Adrenal gland (tissue), 12 donors: ENCODE measurements around the gene LHX1. TPM values are rescaled to one million over a fixed set of nuclear protein-coding genes. Genes with fewer than 3 reads are reported as not detected.

Experiments
- DNase-seq, 7 donors: peaks; one replicate each; pipeline ENCODE4 v3.0.0-alpha.2; 2019 to 2020
- H3K27ac ChIP-seq, 5 donors: fragments of 200-600 bp; sonication (generic) in 4 of 5; 1 replicate in 3 of 5; 2 replicates in 2 of 5; pipeline versions ENCODE4 v1.5.1 to v1.8.0; 2016 to 2020; ENCODE audit warnings: mild to moderate bottlenecking in 1 of 5
- H3K27me3 ChIP-seq: fragments of 200-600 bp; 2 replicates; pipeline ENCODE4 v1.8.0; 2021
- H3K36me3 ChIP-seq, 2 donors: fragments of 200-600 bp; replicated peaks in 1 of 2; 1 replicate in 1 of 2; 2 replicates in 1 of 2; pipeline versions ENCODE4 v1.5.1 to v1.8.0; 2018 to 2022
- H3K4me1 ChIP-seq, 2 donors: fragments of 200-600 bp; replicated peaks in 1 of 2; 1 replicate in 1 of 2; 2 replicates in 1 of 2; pipeline versions ENCODE4 v1.5.1 to v1.8.0; 2018 to 2021
- H3K4me3 ChIP-seq, 4 donors: fragments of 200-600 bp; sonication (generic) in 3 of 4; one replicate each; pipeline ENCODE4 v1.5.1; 2016 to 2018
- H3K9me3 ChIP-seq, 3 donors: fragments of 200-600 bp; sonication (generic) in 1 of 3; replicated peaks in 1 of 3; 1 replicate in 2 of 3; 2 replicates in 1 of 3; pipeline versions ENCODE4 v1.5.1 to v1.8.0; 2016 to 2021
- POLR2A ChIP-seq, 2 donors: fragments of 450-650 bp; IDR thresholded peaks; one replicate each; pipeline ENCODE4 v1.6.1; 2017; ENCODE audit warnings: antibody characterized with exemption in 2 of 2, mild to moderate bottlenecking in 2 of 2, moderate library complexity in 1 of 2
- WGBS, 4 donors: extraction: QIAGEN DNeasy Blood & Tissue Kit in 2 of 4; methylation state at CpG; one replicate each; pipeline versions ENCODE4 v1.1.5 to v1.1.7; 2013 to 2017; 5-methylcytosine and 5-hydroxymethylcytosine counted together
- intact Hi-C, 2 donors: fragments of 100-400 bp; cut with DNase I; formaldehyde crosslinking; loops; one replicate each; pipeline versions ENCODE4 v1.14.1 to v1.15.0; 2022 to 2023
- polyA plus RNA-seq, 3 donors: library from polyadenylated mRNA; stranded (reverse); fragments of 200-250 nt in 2 of 3; fragments of 350-450 nt in 1 of 3; fragmentation: Illumina TruSeq in 1 of 3; extraction: RNeasy Lipid Tissue Mini Kit (QIAGEN cat#74804) in 1 of 3; gene quantifications; one replicate each; pipeline ENCODE4 v1.2.3, GENCODE V29; 2013 to 2014
- total RNA-seq, 9 donors: library from RNA; depleted of rRNA in 4 of 9; stranded (reverse); fragments of >200 nt in 4 of 9; fragments of 120-200 nt in 1 of 9; fragmentation: NEBNext Ultra II Directional in 1 of 9; extraction: Animal tissue kit (Norgen Biotek cat#: 25700) in 1 of 9; gene quantifications; one replicate each; pipeline versions ENCODE4 v1.1.0 to v1.2.4, GENCODE V29; 2013 to 2023
- TF ChIP-seq, protein P1 (sequence below), 6 experiments: fragments of 450-650 bp in 4 of 6; fragments of 200-600 bp in 2 of 6; sonication (generic) in 1 of 6; IDR thresholded peaks; 1 replicate in 5 of 6; 2 replicates in 1 of 6; pipeline versions ENCODE4 v1.5.1 to v1.8.0; 2016 to 2021; ENCODE audit warnings: antibody characterized with exemption in 6 of 6, mild to moderate bottlenecking in 2 of 6, moderate library complexity in 1 of 6
- donor health status: healthy with polysubstance abuse.
- donor health status: Bipolar disorder and iron deficiency.
- donor health status: DM: yes; HTN: yes; CAD: no.
- donor health status: DM: no; HTN: no; CAD: no.
- donor health status: DM: no; HTN: no; CAD: no.
- donor health status: DM: yes; HTN: yes; CAD: no.

The LHX1 gene
- total and polyA plus RNA-seq, 12 donors: not detected

DNA sequence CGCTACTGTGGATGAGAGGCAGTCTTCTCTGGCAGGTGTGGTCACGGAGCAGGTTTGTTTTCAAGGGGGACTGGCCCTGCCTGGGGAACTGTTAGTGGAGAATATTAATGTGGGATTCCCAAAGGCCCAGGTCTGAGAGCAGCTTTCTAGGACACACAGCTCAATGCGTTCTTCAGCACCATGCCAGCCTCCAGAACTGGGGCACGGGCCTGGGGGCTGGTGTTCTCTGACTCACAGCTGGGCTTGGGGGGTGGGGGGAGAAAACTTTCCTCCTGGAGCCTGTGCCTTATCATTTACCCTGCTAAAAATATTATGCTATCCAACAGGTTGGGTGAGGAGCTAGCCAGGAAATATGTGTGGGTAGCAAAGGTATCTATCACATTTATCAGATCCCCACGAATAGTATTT, 13.5 kb upstream of the LHX1 start:
- no peaks in the 10 kb centered on the region for H3K9me3 ChIP-seq
- H3K36me3 ChIP-seq: no peaks in the 10 kb centered on the region
- H3K27me3 ChIP-seq: peaks cover 41% of the 10 kb centered on the region
- no peak overlapping the region for H3K4me3 ChIP-seq
- H3K4me1 ChIP-seq: no peaks in the 10 kb centered on the region
- DNase-seq: peak in 1 of 7 donors; percentile 28
- TF ChIP-seq, protein P1, sequence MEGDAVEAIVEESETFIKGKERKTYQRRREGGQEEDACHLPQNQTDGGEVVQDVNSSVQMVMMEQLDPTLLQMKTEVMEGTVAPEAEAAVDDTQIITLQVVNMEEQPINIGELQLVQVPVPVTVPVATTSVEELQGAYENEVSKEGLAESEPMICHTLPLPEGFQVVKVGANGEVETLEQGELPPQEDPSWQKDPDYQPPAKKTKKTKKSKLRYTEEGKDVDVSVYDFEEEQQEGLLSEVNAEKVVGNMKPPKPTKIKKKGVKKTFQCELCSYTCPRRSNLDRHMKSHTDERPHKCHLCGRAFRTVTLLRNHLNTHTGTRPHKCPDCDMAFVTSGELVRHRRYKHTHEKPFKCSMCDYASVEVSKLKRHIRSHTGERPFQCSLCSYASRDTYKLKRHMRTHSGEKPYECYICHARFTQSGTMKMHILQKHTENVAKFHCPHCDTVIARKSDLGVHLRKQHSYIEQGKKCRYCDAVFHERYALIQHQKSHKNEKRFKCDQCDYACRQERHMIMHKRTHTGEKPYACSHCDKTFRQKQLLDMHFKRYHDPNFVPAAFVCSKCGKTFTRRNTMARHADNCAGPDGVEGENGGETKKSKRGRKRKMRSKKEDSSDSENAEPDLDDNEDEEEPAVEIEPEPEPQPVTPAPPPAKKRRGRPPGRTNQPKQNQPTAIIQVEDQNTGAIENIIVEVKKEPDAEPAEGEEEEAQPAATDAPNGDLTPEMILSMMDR (IDR thresholded peaks at IDR 0.05): no peak
- TF ChIP-seq POLR2A (IDR thresholded peaks at IDR 0.05): no peak
- H3K27ac ChIP-seq: no peak overlapping the region
- 45 to 65% (median 62%) methylated on average over 4 to 5 of the region's 5 CpGs for WGBS, 4 donors
- intact Hi-C loops: no loop called here

DNA sequence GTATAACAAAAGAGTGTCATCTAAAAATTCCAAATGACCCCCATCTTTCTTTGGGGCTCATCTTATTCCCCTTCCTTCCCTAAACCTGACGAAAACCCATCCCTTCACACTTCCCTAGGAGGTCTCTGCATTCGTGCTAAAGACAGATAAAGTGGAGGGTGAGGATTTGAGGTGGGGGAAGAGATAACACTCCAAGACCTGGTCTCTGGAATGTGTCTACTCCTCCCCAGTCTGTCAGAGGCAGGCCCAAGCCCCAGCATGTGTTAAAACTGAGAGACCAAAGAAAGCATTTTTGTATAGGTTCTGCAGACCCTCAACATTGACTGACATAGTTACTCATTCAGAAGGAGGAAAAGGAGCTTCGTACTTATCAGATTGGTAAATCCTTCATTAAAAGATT, 11.0 kb upstream of the LHX1 start:
- TF ChIP-seq POLR2A (IDR thresholded peaks at IDR 0.05): no peak
- TF ChIP-seq, protein P1 (IDR thresholded peaks at IDR 0.05): no peak
- DNase-seq: no peak

DNA sequence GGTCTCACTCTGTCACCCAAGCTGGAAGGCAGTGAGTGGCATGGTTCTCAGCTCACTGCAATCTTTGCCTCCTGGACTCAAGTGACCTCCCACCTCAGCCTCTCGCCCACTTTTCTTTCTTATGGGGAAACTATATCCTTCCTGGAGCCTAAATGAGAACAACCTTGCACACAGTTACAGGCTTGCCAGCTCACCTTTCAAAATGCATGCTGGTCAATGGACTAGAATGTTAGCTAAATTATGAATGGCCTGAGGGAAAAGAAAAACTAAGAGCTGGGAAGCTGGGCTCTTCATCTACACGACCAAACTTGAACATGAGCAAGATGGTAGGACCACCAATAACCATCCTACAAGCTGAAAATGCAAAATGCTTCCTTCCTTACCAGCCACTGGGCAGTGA, 10.6 kb upstream of the LHX1 start:
- TF ChIP-seq, protein P1 (IDR thresholded peaks at IDR 0.05): no peak
- no peak for TF ChIP-seq POLR2A (IDR thresholded peaks at IDR 0.05)
- no peak for DNase-seq
- Histone ChIP-seq H3K9me3 (no peaks in the 10 kb centered on the region), H3K27ac (no peak overlapping the region), H3K27me3 (peaks cover 67% of the 10 kb centered on the region), H3K36me3 (no peaks in the 10 kb centered on the region), H3K4me3 (no peak overlapping the region), H3K4me1 (peaks cover under 1 to 3% of the 10 kb centered on the region in 2 donors)
- intact Hi-C loops: no loop called here
- 71 to 88% (median 78%) methylated on average over 2 of the region's 2 CpGs for WGBS, 4 donors

More for the DNA sequence above, 11.0 kb upstream of the LHX1 start:
- no peaks in the 10 kb centered on the region for H3K36me3 ChIP-seq
- no peaks in the 10 kb centered on the region for H3K4me1 ChIP-seq
- intact Hi-C loops: no loop called here
- WGBS, 4 donors: 77 to 91% (median 87%) methylated on average over 3 of the region's 3 CpGs
- H3K9me3 ChIP-seq: no peaks in the 10 kb centered on the region
- H3K4me3 ChIP-seq: no peak overlapping the region
- peaks cover 66% of the 10 kb centered on the region for H3K27me3 ChIP-seq
- no peak overlapping the region for H3K27ac ChIP-seq

DNA sequence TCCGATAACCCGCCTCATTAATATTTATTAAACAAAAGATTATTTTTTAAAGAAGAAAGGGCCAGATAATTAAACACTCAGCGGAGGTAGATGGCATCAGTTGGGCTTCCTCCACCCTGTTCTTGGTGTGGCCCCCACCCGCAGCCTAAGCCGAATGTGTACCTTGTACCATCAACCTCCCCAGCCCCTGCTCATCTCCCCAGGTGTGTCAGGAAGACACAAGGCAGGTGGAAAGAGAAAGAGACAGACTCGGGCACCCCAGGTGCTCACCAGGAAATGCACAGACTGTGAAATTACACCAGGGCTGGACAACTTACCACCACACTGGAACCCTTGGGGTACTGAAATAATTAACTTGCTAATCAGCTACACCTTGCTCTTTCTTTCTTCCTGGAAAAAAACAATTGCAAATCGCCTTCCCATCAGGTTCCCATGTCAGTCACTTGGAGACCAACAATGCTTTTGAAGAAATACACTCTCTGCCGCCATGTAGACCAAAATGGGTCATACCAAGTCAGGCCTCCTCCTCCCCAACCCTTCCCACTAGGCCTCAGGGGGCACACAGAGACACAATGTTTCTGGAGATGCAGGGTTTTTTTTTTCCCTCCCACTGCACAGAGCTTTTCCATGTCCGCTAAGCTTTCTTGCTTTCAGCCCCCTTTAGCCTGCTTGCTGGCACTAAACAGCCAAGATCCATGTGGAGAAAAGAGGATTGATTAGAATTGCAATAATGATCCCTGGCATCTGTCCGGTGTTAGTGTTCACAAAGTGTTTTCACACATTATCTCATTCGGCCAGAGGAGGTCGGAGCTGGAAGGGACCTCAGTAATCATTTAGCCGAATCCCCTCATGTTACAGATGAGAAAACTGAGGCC, 8.6 kb upstream of the LHX1 start:
- Histone ChIP-seq H3K4me3 (no peak overlapping the region), H3K27me3 (peaks cover 77% of the 10 kb centered on the region), H3K36me3 (no peaks in the 10 kb centered on the region), H3K9me3 (no peaks in the 10 kb centered on the region), H3K4me1 (peaks cover 7 to 9% of the 10 kb centered on the region in 2 donors), H3K27ac (no peak overlapping the region)
- 61 to 74% (median 67%) methylated on average over 13 of the region's 13 CpGs for WGBS, 4 donors
- TF ChIP-seq POLR2A (IDR thresholded peaks at IDR 0.05): no peak
- TF ChIP-seq, protein P1 (IDR thresholded peaks at IDR 0.05): no peak
- no peak for DNase-seq
- intact Hi-C loops: no loop called here
